Cardiac muscle cell (in vitro differentiated cells and primary cell): ENCODE results near the gene MT3. TPM values are rescaled to one million over a fixed set of nuclear protein-coding genes. Genes with fewer than 3 reads are reported as not detected.

Experiments
- DNase-seq, 2 donors: peaks; one replicate each; pipeline versions ENCODE4 v3.0.0 to v3.0.0-alpha.2; 2010 to 2017; ENCODE audit warnings: low read depth in 1 of 2, low spot score in 1 of 2
- H3K27ac ChIP-seq: fragments of 200-600 bp; sonication (generic); 2 replicates; pipeline ENCODE4 v1.5.1; 2016
- H3K27me3 ChIP-seq: fragments of 200-600 bp; sonication (generic); 2 replicates; pipeline ENCODE4 v1.6.0; 2016; ENCODE audit warnings: control low read depth
- H3K36me3 ChIP-seq: fragments of 200-600 bp; sonication (generic); 2 replicates; pipeline ENCODE4 v1.5.1; 2016; ENCODE audit warnings: control low read depth
- H3K4me1 ChIP-seq: fragments of 200-600 bp; sonication (generic); 2 replicates; pipeline ENCODE4 v1.8.1; 2017; ENCODE audit warnings: low read depth, mild to moderate bottlenecking, mixed run types
- H3K4me3 ChIP-seq: fragments of 200-600 bp; sonication (generic); 2 replicates; pipeline ENCODE4 v1.5.1; 2016; ENCODE audit warnings: mild to moderate bottlenecking
- H3K9me3 ChIP-seq: fragments of 200-600 bp; sonication (generic); 2 replicates; pipeline ENCODE4 v1.5.1; 2017; ENCODE audit warnings: low read depth, mild to moderate bottlenecking, control low read depth
- polyA plus RNA-seq: library from polyadenylated mRNA; unstranded; fragments of >200 nt; fragmentation: Nextera tagmentation; extraction: Ambion mirVana; gene quantifications from 2 replicates; pipeline ENCODE4 v1.2.1, GENCODE V29; 2016
- total RNA-seq: library from RNA; depleted of rRNA; stranded (reverse); fragments of >200 nt; gene quantifications from 2 replicates; pipeline ENCODE4 v1.2.3, GENCODE V29; 2016
- TF ChIP-seq, protein P1 (sequence below): IDR thresholded peaks from 2 replicates; pipeline ENCODE4 v1.5.1; 2012; ENCODE audit warnings: low read depth, mild to moderate bottlenecking, low read length

Gene MT3
- total and polyA plus RNA-seq, 2 experiments from 2014 or later, result 1.0 TPM; not detected in 1

DNA sequence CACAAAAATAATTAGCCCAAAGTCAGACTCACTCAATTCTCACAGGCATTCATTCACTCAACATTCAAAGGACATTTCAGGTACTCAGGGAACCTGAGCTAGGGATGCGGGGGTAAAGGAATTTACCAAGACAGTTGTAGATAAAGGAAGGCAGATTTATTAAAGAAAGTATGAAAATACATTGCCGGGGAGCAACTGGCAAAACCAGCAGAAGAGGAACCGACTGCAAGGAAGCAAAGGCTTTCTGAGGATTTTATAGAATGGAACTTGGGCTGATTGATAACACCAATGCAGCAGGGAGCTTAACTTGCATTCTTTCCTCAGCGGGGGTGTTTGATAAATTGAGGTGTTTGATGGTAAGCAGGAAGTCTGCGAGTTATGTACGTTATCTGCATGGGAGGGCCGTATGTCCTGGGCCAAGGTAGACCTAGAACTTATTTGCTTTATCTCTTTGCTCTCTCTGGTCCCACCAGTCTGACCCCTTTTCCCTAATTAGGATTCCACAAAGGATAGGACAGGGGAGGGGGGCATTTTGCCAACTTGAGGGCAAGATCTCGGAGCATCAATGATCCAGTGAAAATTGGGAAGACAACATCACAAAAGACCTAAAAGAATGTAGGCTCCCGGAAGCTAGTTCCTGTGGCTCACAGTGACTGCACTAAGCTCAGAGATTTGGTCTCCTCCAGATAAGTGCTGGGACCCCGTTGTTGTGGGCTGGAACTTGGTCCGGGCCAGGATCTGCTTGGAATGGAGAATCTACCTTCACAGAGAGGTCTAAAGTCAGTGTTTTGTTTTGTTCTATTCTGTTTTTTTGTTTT lies 5.8 kb upstream of the MT3 start:
- Histone ChIP-seq H3K27me3 (peaks cover 37% of the 10 kb centered on the region), H3K27ac (no peak overlapping the region), H3K4me3 (no peak overlapping the region), H3K4me1 (no peaks in the 10 kb centered on the region), H3K9me3 (no peaks in the 10 kb centered on the region), H3K36me3 (no peaks in the 10 kb centered on the region)
- DNase-seq, result no peak
- TF ChIP-seq, protein P1, sequence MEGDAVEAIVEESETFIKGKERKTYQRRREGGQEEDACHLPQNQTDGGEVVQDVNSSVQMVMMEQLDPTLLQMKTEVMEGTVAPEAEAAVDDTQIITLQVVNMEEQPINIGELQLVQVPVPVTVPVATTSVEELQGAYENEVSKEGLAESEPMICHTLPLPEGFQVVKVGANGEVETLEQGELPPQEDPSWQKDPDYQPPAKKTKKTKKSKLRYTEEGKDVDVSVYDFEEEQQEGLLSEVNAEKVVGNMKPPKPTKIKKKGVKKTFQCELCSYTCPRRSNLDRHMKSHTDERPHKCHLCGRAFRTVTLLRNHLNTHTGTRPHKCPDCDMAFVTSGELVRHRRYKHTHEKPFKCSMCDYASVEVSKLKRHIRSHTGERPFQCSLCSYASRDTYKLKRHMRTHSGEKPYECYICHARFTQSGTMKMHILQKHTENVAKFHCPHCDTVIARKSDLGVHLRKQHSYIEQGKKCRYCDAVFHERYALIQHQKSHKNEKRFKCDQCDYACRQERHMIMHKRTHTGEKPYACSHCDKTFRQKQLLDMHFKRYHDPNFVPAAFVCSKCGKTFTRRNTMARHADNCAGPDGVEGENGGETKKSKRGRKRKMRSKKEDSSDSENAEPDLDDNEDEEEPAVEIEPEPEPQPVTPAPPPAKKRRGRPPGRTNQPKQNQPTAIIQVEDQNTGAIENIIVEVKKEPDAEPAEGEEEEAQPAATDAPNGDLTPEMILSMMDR, result no peak

DNA sequence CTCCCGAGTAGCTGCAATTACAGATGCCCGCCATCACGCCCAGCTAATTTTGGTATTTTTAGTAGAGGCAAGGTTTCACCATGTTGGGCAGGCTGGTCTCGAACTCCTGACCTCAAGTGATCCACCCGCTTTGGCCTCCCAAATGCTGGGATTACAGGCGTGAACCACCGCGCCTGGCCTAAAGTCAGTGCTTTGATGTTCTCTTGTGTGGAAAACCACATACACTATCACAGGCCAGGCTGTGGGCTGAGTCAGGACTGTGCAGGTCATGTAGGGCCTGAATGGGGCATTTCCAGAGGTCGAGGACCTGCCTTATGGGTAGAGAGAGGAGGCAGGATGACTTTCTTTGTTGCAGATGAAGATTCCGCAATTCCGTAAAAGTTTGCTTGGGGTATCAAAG lies 5.1 kb upstream of the MT3 start:
- Histone ChIP-seq H3K27me3 (peaks cover 44% of the 10 kb centered on the region), H3K36me3 (no peaks in the 10 kb centered on the region)

DNA sequence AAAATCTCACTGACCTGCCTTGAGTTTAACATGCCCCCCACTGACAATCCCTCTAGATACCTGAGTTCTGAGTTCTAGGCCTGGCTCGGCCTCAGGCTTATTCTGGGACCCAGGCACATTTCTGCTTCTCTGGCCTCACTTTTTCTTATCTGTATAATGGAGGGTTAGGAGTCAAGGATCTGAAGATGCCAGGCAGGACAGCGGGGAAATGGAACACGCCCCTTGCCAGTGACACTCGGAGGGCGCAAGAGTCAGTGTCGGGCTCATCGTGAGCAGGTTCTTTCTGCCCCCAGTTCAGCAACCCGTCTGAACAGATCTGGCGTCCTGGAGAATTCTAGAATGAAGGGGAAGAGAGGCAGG lies 567 bp upstream of the MT3 start:
- Histone ChIP-seq H3K36me3 (no peaks in the 10 kb centered on the region), H3K4me3 (peak overlapping the region; percentile 27), H3K27ac (no peak overlapping the region), H3K9me3 (no peaks in the 10 kb centered on the region), H3K4me1 (no peaks in the 10 kb centered on the region), H3K27me3 (peaks cover 89% of the 10 kb centered on the region)
- no peak for DNase-seq
- TF ChIP-seq, protein P1, result no peak

More for the DNA sequence above, 5.1 kb upstream of the MT3 start:
- Histone ChIP-seq H3K4me3 (no peak overlapping the region), H3K9me3 (no peaks in the 10 kb centered on the region), H3K4me1 (no peaks in the 10 kb centered on the region), H3K27ac (no peak overlapping the region)
- no peak for DNase-seq
- TF ChIP-seq, protein P1, result no peak

DNA sequence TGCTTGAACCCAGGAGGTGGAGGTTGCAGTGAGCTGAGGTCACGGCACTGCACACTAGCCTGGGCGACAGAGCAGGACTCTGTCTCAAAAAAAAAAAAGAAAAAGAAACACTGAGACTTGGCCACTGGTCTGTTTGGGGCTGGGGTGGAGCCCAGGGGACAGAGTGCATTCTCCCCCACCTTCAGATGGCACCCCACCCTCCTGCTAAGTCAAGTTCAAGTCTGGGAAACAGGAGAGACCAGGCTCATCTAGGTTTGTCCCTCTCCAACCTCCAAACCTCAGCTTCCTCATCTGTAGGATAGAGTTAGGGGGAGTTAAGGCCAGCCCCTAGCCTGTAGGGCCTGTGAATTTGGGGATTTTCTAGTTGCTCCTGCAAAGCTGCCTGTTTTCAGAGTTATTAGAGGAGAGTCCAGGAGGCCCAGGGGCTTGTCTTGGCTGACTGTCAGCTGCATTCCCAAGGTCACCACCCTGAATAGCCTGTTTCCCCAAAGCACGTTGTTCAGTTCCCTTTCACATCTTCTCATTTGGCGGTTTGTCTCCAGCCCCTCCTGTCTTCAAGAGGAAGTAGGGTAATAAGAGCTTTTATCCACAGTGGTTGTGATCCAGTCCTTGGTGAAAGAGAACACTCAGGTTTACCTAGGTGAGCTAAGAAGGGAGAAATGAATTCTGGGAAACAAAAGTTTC lies 2.2 kb downstream of the MT3 start:
- peaks cover 78% of the 10 kb centered on the region for H3K27me3 ChIP-seq
- no peak for DNase-seq
- no peaks in the 10 kb centered on the region for H3K4me1 ChIP-seq
- H3K4me3 ChIP-seq, result no peak overlapping the region
- H3K27ac ChIP-seq, result no peak overlapping the region
- H3K36me3 ChIP-seq, result no peaks in the 10 kb centered on the region
- TF ChIP-seq, protein P1, result no peak
- H3K9me3 ChIP-seq, result no peaks in the 10 kb centered on the region

DNA sequence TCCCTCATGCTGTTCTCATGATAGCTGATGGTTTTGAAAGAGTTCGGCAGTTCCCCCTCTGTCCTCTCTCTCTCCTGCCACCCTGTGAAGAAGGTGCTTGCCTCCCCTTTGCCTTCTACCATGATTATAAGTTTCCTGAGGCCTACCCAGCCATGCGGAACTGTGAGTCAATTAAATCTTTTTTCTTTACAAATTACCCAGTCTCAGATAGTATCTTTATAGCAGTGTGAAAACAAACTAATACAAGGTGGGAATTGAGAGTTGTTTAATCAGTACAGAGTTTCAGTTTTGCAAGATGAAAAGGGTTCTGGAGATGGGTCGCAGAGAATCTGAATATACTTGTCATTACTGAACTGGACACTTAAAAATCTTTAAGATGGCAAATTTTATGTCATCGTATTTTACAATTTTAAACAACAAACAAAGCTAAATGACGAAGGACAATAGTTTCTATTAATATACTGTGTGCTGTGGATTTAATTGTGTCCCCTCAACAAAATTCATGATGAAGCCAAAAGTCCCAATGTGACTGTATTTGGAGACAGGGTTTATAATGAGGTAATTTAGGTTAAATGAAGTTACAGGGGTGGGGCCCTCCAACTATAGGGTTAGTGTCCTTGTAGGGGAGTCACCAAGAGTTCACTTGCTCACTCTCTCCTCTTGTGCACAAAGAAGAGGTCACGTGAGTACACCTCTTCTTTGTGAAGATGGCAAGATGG lies 4.4 kb downstream of the MT3 start:
- peaks cover 67% of the 10 kb centered on the region for H3K27me3 ChIP-seq
- no peak overlapping the region for H3K27ac ChIP-seq
- no peak overlapping the region for H3K4me3 ChIP-seq
- TF ChIP-seq, protein P1, result no peak
- H3K9me3 ChIP-seq, result no peaks in the 10 kb centered on the region
- H3K4me1 ChIP-seq, result no peaks in the 10 kb centered on the region
- no peak for DNase-seq
- no peaks in the 10 kb centered on the region for H3K36me3 ChIP-seq
